ENCODE data around the gene MTX2.

The MTX2 gene

GRCh38 chr2:176239031-176239430, 30.2 kb upstream of the MTX2 start:
- DNase-seq (ENCODE audit: extremely low read depth, insufficient read length), result no peak
- no peak overlapping the region for H3K4me3 ChIP-seq (replicated peaks; ENCODE audit: low read depth, low read length)
- no peak for TF ChIP-seq CTCF (IDR thresholded peaks at IDR 0.05; ENCODE audit: insufficient read depth, low read length, poor library complexity, severe bottlenecking)
- no peaks in the 10 kb centered on the region for H3K27me3 ChIP-seq (replicated peaks; ENCODE audit: control insufficient read depth, insufficient read depth, low read length)
- H3K36me3 ChIP-seq (ENCODE audit: control insufficient read depth, insufficient read depth, low read length), result no peaks in the 10 kb centered on the region

- H3K27me3 ChIP-seq (replicated peaks; ENCODE audit: control insufficient read depth, insufficient read depth, low read length), result 0 out of 2 replicates have a peak, but pooled peaks cover 1% of the 10 kb centered on the region
- no peaks in the 10 kb centered on the region for H3K36me3 ChIP-seq (ENCODE audit: control insufficient read depth, insufficient read depth, low read length)
- no peak for DNase-seq (ENCODE audit: extremely low read depth, insufficient read length)
- no peak overlapping the region for H3K4me3 ChIP-seq (replicated peaks; ENCODE audit: low read depth, low read length)
- TF ChIP-seq CTCF (IDR thresholded peaks at IDR 0.05; ENCODE audit: insufficient read depth, low read length, poor library complexity, severe bottlenecking), result no peak
Observed at GRCh38 chr2:176240301-176240700, 28.9 kb upstream of the MTX2 start.

GRCh38 chr2:176242276-176242675, 27.0 kb upstream of the MTX2 start:
- no peak for TF ChIP-seq CTCF (IDR thresholded peaks at IDR 0.05; ENCODE audit: insufficient read depth, low read length, poor library complexity, severe bottlenecking)
- H3K4me3 ChIP-seq (replicated peaks; ENCODE audit: low read depth, low read length), result no peak overlapping the region
- no peak for DNase-seq (ENCODE audit: extremely low read depth, insufficient read length)
- H3K36me3 ChIP-seq (ENCODE audit: control insufficient read depth, insufficient read depth, low read length), result no peaks in the 10 kb centered on the region
- 0 out of 2 replicates have a peak, but pooled peaks cover 1% of the 10 kb centered on the region for H3K27me3 ChIP-seq (replicated peaks; ENCODE audit: control insufficient read depth, insufficient read depth, low read length)

GRCh38 chr2:176246331-176246730, 22.9 kb upstream of the MTX2 start:
- H3K4me3 ChIP-seq (replicated peaks; ENCODE audit: low read depth, low read length), result no peak overlapping the region
- H3K36me3 ChIP-seq (ENCODE audit: control insufficient read depth, insufficient read depth, low read length), result no peaks in the 10 kb centered on the region
- 0 out of 2 replicates have a peak, but pooled peaks cover 1% of the 10 kb centered on the region for H3K27me3 ChIP-seq (replicated peaks; ENCODE audit: control insufficient read depth, insufficient read depth, low read length)
- TF ChIP-seq CTCF (IDR thresholded peaks at IDR 0.05; ENCODE audit: insufficient read depth, low read length, poor library complexity, severe bottlenecking), result no peak
- no peak for DNase-seq (ENCODE audit: extremely low read depth, insufficient read length)

GRCh38 chr2:176247859-176248258, 21.4 kb upstream of the MTX2 start:
- TF ChIP-seq CTCF (IDR thresholded peaks at IDR 0.05; ENCODE audit: insufficient read depth, low read length, poor library complexity, severe bottlenecking), result no peak
- H3K27me3 ChIP-seq (replicated peaks; ENCODE audit: control insufficient read depth, insufficient read depth, low read length), result 0 out of 2 replicates have a peak, but pooled peaks cover 1% of the 10 kb centered on the region
- no peak for DNase-seq (ENCODE audit: extremely low read depth, insufficient read length)
- H3K4me3 ChIP-seq (replicated peaks; ENCODE audit: low read depth, low read length), result no peak overlapping the region
- H3K36me3 ChIP-seq (ENCODE audit: control insufficient read depth, insufficient read depth, low read length), result no peaks in the 10 kb centered on the region

GRCh38 chr2:176251928-176252327, 17.3 kb upstream of the MTX2 start:
- no peak for DNase-seq (ENCODE audit: extremely low read depth, insufficient read length)
- Histone ChIP-seq H3K36me3 (ENCODE audit: control insufficient read depth, insufficient read depth, low read length) (no peaks in the 10 kb centered on the region), H3K4me3 (replicated peaks; ENCODE audit: low read depth, low read length) (no peak overlapping the region), H3K27me3 (replicated peaks; ENCODE audit: control insufficient read depth, insufficient read depth, low read length) (no peaks in the 10 kb centered on the region)
- no peak for TF ChIP-seq CTCF (IDR thresholded peaks at IDR 0.05; ENCODE audit: insufficient read depth, low read length, poor library complexity, severe bottlenecking)
